Measurements from ENCODE around the gene TACC3.

The TACC3 gene

GRCh38 chr4:1691737-1692373 lies 29.5 kb upstream of the TACC3 start:
- TF ChIP-seq CTCF (IDR thresholded peaks at IDR 0.05): no peak

- TF ChIP-seq CTCF (IDR thresholded peaks at IDR 0.05): peak; percentile 98
Measured at GRCh38 chr4:1693131-1693896, 28.0 kb upstream of the TACC3 start.

GRCh38 chr4:1695913-1696312 lies 25.4 kb upstream of the TACC3 start:
- TF ChIP-seq CTCF (IDR thresholded peaks at IDR 0.05): no peak

- TF ChIP-seq CTCF (IDR thresholded peaks at IDR 0.05): no peak
Measured at GRCh38 chr4:1703867-1704266, 17.5 kb upstream of the TACC3 start.

GRCh38 chr4:1705732-1706131 lies 15.6 kb upstream of the TACC3 start:
- TF ChIP-seq CTCF (IDR thresholded peaks at IDR 0.05): no peak

- no peak for TF ChIP-seq CTCF (IDR thresholded peaks at IDR 0.05)
Measured at GRCh38 chr4:1706358-1706757, 15.0 kb upstream of the TACC3 start.

- TF ChIP-seq CTCF (IDR thresholded peaks at IDR 0.05): no peak
Measured at GRCh38 chr4:1708581-1708980, 12.7 kb upstream of the TACC3 start.
